Stimulated activated CD8-positive, alpha-beta memory T cell treated with anti-CD3 and anti-CD28 coated beads, Interleukin-15, amount 100 ng/mL, for 4 hours (primary cell): Measurements from ENCODE around the gene ZNF512B.
"Not testable (repeated sequence)": the region's sequence is repeated elsewhere in the genome, so short reads cannot be mapped to it uniquely, and the experiment has no call there.

ENCODE experiments used
- DNase-seq, 2 donors: peaks; one replicate each; pipeline ENCODE4 v3.0.0-alpha.2; 2020; ENCODE audit warnings: low read depth in 2 of 2

Gene ZNF512B

DNA sequence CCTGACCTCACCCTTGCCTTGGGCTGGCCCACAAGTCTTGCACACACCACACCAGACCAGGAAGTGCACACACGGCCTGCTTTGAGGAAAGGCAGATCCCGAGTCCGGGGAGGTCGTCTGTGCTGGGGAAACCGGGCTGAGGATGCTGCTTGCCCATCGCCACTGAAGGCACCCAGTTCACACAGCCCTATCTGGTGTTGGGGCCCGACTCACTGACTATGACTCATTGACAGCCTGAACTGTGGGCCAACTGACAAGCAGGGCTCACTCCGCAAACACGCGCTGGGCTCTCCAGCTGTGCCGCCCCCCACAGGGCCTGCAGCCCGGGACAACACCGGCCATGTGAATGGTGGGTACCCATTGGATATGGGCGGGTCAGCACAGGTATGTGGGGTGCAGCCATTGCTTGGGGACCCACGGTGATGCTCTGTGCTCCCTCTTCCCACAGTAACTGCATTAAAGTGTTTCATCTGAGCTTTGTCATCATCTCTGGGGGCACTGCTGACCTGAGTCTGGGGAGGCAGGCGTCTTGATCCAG lies 8.1 kb upstream of the ZNF512B start:
- peak; percentile 38 to 43 for DNase-seq

DNA sequence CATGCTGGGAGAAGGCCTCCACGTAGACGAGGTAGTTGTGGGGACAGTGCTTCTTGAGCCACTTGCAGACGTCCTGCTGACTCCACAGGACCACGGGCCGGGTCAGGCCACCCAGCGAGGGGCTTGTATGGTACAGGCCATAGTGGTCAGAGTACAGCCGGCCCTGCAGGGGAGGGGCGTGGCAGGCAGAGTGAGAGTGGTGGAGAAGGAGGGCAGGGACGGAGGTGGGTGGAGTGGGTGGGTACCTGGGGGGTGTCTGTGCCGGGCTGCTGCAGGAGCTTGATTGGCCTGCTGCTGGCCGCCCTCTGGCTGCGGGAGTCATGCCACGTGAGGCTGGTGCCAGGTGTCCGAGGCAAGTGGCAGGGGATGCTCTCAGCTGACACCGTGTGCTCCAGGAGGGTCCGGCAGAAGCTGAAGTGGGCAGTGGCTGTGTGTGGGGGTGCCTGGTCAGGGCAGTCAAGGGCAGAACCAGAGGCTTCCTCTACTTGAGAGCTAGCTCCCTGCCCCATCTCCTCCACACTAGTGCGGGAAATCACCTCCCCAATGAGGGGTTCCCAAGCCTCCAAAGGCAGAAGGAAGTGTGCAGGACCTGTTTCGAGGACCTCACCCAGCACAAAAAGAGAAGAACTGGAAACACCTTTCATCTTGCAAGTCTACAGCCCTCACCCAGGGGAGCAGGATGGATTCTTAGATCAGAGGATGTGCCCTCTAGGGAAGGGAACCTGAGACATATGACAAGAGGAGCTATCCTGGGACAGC lies 7.4 kb upstream of the ZNF512B start:
- no peak for DNase-seq

DNA sequence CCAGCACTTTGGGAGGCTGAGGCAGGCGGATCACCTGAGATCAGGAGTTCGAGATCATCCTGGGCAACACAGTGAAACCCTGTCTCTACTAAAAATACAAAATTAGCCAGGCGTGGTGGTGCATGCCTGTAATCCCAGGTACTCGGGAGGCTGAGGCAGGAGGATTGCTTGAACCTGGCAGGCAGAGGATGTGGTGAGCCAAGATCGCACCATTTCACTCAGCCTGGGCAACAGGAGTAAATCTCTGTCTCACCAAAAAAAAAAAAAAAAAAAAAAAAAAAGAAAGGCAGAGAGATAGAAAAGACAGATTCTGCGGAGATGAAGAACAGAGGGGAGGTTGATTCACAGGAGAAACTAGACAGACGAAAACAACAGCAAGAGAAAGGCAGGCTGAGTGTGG lies 6.8 kb upstream of the ZNF512B start:
- not testable (repeated sequence) for DNase-seq

DNA sequence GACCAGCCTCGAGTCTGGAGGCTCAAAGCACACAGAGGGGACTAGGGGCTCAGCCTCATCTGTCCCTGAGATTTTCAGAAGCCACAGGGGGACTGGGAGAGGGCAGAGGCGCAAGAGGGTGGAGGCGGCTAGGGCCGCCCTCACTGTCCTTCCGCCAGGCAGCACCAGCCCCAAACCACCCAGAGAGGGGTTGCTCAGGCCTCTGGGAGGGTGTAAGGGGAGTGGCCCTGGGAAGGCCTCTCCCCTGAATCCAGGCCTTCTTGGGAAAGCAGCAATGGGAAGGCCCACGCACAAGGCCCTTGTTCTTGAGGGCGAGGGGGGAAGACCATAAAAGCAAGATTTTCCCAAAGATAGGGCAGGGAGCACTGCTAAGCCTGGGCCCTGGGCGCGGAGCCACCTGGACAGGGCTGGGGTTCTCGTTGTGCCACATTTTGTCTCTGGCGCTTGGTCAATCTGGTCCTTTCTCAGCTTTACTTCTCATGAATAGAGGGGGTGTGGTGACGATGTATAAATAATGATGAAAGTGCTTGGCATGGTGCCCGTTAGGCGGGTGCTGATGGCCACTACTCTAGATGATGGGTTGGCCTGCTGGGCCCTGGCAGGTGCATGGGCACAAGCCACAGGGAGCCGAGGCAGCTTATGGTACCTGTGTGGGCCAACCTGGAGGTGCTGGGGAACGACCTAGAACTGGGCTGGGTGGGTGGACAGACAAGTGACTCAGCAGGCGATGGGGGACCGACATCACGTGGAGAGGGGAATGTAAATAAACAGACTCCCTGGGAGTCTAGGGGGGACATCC lies 4.9 kb upstream of the ZNF512B start:
- DNase-seq = no peak

DNA sequence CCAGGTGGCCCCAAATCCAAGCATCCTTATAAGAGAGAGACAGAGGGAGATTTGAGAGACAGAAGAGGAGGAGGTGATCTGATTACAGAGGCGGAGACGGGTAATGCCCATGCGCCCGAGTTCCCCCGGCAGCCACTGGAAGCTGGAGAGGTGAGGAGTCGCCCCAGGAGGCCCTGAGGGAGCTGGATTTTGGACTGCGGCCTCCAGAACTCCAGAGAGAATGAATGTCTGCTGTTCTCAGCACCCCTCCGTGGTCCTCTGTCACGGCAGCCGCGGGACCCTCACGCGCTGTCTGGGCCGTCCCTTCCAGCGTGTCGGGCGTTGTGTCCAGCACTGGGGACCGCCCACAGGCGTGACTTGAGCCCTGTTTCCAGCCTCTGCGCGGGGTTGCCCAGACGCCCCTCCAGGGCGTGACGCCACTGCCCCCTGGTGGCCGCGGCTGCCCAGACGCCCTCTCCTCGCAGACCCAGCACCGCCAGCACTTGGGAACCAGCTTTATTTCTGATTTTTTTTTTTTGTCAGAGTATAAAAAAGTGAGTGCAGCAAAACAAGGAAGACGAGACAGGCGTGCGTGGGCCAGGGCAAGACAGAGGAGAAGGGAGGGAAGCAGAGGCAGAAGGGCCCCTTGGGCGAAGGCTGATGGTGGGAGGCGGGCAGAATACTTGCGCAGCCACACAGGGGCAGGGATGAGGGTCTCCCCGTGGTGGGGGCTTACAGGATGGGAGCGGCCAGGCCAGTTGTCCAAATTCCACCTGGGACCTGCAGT lies 4.1 kb upstream of the ZNF512B start:
- peak in 1 of 2 donors; percentile 32 for DNase-seq

DNA sequence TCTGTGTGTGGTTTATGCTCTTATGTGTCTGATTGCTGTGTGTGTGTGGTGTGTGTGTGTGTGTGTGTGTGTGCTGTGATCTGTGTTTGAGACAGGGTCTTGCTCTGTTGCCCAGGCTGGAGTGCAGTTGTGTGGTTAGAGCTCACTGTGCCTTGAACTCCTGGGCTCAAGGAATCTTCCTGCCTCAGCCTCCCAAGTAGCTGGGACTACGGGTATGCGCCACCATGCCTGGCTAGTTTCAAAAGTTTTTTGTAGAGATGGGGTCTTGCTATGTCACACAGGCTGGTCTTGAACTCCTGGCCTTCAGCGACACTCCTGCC lies 3.4 kb upstream of the ZNF512B start:
- DNase-seq = no peak

DNA sequence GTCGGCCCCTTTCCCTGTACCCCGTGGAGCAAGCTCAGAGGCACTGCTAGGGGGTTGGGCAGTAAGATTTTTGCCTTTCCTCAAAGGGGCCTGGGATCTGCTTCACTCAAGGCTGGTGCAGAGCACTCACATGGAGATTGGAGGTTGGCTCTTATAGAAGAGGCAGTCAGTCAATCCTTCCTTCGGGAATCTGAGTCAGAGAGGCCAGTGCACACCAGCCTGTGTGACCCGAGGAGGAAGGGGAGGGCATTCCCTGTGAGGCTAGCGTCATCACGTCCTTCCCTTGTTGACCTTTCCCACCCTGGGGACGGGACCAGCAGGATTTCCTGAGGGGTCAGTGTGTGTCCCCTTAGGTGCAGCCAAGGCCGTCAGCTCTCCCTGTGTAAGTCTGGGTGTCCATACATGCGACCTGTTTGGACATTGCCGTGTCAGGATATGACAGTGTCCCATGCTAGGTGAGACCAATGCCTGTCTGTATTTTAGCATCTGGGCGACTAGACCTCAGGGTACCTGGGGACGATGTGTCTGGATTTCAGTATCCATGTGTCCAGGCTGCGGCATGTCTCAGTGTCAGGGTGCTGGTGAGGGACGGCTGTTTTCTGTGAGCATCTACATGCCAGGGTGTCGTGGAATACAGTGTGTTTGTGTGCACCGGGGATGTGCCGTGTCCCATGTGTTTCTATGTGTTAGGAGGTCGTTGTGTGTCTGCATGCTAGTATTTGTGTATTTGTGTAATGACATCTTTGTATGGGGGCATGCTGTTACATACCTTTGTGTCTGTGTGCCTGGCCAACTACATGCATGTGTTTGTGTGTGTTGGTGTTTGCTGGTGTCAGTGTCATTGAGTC lies 2.8 kb upstream of the ZNF512B start:
- no peak for DNase-seq

DNA sequence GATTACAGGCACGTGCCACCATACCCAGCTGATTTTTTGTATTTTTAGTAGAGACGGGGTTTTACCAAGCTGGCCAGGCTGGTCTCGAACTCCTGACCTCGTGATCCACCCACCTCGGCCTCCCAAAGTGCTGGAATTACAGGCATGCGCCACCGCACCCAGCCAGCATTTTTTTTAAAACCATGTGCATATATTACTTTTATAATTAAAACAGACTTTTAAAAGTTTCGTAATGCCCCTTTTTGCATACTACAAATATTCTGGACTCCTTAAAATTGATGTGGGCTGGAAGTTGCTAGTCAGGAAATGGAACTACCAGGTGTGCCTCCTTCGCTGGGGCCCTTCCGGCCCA lies 2.2 kb upstream of the ZNF512B start:
- not testable (repeated sequence) for DNase-seq

DNA sequence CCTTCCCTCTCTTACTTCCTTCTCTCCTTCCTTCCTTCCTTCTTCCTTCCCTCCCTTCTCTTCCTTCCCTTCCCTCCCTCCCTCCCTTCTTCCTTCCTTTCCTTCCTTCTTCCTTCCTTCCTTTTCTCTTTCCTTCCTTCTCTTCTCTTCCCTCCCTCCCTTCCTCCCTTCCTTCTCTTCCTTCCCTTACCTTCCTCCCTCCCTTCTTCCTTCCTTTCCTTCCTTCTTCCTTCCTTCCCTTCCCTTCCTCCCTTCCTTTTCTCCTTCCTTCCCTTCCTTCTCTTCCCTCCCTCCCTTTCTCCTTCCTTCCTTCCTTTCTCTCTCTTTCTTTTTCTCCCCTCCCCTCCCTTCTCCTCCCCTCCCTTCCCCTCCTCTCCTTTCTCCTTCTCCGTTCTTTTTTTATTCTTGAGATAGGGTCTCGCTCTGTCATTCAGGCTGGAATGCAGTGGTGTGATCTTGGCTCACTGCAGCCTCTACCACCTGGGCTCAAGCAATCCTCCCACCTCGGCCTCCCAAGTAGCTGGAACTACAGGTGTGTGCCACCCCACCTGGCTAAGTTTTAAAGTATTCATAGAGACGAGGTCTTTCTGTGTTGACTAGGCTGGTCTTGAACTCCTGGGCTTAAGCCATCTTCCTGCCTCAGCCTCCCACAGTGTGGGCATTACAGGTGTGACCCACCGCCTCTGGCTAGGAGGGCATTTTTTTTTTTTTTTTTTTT lies 1.1 kb upstream of the ZNF512B start:
- no peak for DNase-seq

DNA sequence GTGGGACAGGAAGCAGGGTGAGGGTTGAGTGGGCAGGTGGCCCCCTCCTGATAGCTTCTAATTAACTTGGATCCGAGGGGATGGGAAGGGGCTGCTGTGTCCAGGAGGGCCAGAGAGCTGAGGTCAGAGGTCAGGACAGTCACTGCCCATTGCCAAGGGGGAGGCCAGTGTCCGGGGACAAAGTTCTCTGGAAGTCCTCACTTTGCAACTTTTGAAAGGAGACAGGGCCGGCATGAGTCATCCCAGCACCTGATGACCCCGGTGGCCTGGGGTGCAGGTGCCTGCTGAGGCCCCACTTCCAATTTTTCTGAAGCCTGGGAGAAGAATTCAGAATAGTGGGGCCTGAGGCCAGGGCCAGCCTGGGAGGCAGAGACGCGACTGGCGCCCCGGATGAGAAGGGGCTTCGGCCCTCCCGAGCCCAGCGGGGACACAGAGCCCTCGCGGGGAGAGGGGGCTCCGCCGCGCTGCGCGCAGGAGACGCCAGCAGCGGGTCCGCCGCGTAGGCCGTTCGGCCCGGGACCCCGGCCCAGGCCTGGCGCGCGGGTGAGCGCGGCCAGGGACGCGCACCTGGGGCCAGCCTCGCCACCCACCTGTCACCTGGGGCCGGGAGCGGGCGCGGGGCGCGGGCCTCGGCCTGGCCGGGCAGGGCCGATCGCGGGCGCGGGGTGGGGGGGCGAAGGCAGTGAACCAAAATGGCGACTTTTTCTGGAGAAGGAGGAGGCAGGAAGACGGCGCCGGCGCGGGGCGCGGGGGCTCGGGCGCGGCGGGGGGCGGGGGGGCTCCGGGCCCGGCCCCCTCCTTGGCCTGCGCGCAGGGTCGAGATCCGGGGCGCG lies 586 bp downstream of the ZNF512B start:
- no peak for DNase-seq

DNA sequence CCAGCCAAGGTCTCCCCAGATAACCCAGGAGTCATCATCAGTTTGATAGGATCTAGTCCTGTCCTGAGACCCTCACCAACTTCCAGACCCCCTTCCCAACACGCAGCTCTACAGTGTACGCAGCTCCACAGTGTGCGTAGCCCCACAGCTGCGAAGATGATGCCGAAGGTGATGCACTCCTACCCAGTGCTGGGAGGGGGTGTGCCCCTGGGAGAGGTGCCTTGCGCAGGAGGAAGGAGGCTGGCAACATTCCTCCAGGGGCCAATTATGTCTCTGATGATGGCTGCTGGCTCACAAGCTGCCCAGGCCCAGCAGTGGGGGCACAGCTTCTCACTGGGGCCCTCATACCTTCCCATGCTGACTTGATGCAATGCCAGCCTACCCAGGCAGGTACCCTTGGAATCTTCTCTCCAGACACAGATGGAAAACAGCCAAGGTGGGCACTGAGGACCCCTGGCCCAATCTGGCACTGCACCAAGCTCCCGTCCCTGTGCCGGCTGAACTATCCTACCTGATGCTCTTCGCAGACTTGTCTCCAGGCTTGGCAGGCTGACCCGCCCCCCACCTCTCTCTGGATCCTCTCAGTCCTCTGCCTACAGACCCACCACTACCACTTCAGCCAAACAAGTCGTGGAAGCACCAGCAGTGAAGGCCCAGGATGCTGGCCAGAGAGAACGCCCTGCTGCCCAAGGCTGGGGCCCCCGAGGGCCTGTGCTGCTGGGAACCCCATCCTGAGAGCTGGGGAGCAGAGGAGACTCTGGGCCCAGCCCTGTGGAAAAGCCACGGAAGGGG lies 1.4 kb downstream of the ZNF512B start:
- DNase-seq = no peak

DNA sequence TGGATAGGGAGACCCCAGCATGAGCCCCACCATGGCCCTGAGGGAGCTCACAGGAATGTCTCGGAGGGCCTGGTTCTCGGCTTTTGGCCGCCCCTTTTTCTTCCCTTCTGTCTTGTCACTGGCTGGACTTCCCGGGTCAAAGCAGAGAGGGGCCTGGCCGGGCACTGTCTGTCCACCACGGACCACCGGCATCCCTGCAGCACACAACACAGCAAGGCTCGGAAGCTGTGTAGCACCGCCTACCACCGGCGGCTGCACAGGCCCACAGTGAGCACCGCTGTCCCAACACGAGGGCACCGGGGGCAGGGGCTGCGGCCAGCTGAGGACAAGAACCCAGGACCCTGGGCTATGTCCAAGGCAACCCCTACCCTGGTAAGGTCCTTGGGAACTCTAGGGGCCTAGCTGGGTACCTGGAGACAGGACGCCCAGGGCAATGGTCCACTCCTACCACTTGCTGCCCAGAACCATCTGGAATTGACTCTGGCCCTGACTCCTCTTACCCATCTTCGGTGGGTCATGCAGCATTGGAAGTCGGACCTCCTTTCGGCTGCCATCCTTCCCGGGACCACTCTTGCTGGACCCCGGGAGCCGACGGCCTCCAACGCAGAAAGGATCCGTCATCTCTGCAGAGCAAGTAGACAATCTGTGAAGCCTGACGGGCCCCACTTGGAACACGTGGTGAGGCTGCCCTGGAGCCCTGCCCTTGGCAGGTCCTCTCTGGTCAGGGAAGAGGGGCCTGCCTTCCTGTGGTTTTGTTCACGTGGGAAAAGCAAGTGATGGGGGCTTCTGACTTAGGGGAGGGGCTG lies 2.2 kb downstream of the ZNF512B start:
- DNase-seq = no peak

DNA sequence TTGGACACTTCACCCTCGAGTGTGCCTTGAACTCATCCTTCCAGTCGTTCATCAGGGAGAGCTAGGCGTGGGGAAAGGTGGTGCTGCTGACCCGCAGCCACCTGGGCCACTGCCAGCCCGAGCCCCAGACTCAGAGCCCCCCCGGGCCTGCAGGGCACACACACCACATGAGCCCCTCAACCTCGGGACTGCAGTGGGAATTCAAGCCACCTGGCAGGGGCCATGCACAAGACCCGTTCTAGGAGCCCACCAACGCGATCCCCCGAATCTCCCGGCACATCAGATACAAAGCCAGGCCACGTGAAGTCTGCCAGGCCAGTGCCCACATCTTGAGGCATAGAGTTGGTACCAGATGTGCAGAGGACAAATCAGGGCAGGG lies 2.8 kb downstream of the ZNF512B start:
- DNase-seq = no peak

DNA sequence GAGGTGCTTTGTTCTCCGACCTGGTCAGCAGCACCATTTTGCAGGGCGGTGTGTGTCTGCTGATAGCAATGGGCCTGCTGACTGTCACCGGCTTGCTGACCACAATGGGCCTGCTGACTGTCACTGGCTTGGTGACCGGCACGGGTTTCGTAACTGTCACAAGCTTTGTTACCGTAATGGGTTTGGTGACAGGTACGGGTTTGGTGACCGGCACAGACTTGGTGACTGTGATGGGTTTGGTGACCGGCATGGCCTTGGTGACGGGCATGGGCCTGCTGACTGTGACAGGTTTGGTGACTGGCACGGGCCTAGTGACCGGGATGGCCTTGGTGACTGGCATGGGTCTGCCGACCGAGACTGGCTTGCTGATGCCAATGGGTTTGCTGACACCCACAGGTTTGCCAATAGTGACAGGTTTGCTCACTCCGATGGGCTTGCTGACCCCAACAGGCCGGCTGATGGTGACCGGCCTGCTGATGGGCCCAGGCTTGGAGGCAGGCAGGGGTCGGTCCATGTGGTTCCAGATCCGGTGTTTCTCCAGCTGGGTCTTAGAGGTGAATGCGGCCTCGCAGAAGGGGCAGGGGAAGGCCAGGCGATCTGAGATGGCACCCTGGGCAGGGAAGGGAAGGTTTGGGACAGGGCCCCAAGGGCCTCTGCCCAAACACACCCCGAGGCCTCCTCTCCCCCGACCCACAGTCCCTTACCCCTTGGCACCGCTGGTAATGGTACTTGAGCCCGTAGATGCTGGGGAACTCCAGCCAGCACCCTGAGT lies 3.4 kb downstream of the ZNF512B start:
- no peak for DNase-seq

DNA sequence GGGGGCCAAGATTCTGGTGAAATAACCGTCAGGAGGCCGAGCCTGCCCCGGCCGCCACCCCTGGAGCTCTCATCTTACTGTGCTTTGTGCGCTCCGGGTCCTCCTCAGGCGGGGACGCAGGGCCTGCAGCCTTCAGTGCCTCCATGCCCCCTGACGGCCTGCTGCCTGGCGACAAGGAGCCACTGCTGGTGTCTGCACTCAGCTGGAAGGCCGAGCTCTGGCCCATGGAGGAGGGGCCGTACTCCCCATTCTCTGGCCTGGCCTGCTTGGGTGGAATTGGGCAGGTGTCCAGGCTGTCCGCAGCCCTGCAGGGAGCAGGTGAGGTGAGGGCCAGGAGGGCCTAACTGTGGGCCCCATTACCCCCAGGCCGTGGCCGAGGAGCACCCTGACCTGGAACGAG lies 5.3 kb downstream of the ZNF512B start:
- no peak for DNase-seq

DNA sequence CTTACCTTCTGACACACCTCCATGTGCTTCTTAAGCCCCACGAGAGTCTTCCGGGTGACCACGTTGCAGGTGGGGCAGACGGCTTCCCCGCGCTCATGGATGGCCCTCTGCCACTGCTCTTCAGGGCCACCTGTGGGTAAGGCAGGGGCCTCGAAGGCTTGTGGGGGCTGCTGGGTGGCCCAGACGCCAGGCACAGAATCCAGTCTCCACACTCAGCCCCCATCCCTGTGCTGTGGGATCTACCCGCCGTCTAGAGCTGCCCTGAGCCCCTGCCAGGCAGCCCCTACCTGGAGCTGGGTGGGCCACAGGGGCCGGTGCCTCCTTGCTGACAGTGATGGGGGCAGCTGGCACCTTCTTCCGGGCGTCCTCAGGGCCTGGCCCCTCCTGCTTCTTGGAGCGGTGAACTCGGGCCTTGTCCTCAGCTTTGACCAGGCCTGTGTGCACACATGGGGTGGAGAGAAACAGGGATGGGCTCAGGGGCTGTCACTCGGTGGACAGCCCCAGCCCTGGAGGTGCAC lies 5.9 kb downstream of the ZNF512B start:
- no peak for DNase-seq

DNA sequence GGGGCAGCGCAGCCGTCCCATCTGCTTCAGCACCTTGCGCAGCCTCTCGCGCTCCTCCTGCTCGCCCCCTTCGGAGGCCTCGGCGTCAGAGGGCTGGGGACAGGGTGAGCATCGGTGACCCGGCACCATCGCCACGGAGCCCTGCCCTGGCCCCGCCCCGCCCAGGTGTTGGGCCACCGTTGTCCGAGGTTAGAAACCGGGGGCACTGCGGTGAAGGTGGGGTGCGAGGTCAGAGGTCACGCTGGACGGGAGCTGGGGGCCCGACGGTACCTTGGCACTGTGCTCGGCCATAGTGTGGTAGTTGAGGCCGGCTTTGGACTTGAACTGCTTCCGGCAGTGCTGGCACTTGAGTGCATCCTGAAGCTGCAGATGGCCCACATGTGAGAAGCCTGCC lies 6.4 kb downstream of the ZNF512B start:
- no peak for DNase-seq
